MM.1S (cell line): Measurements from ENCODE around the gene BTN3A1.

Source experiments
- CTCF ChIP-seq: fragments of 300-600 bp; sonication (generic); IDR thresholded peaks from 2 replicates; pipeline ENCODE4 v1.5.1; 2016; ENCODE audit warnings: antibody characterized with exemption, low read length, mixed read lengths
- EZH2 ChIP-seq: fragments of 300-600 bp; sonication (generic); optimal IDR thresholded peaks from 2 replicates; pipeline ENCODE3; 2017; ENCODE audit warnings: low read depth, mild to moderate bottlenecking, antibody characterized with exemption, low read length, mixed read lengths

DNA sequence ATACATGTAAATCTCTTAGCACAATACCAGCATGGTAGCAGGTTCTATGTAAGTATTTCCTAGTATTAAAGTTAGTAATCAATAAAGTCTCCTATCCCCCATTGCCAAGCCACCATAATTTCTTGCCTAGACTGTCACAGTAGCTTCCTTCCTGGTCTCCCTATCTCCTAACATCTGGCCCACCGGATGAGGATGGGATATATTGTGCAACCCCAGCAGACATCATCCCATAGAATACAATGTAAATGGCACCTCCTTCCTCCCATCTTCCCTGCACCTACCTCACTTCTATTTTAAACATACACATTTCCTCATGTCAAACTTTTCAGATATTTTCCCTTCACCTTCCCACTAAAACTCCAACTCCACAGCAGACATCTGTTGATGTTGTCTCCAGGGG lies 3.5 kb upstream of the BTN3A1 start:
- TF ChIP-seq CTCF (no peak), EZH2 (no peak)
